ENCODE results near the gene COL18A1.

DNA sequence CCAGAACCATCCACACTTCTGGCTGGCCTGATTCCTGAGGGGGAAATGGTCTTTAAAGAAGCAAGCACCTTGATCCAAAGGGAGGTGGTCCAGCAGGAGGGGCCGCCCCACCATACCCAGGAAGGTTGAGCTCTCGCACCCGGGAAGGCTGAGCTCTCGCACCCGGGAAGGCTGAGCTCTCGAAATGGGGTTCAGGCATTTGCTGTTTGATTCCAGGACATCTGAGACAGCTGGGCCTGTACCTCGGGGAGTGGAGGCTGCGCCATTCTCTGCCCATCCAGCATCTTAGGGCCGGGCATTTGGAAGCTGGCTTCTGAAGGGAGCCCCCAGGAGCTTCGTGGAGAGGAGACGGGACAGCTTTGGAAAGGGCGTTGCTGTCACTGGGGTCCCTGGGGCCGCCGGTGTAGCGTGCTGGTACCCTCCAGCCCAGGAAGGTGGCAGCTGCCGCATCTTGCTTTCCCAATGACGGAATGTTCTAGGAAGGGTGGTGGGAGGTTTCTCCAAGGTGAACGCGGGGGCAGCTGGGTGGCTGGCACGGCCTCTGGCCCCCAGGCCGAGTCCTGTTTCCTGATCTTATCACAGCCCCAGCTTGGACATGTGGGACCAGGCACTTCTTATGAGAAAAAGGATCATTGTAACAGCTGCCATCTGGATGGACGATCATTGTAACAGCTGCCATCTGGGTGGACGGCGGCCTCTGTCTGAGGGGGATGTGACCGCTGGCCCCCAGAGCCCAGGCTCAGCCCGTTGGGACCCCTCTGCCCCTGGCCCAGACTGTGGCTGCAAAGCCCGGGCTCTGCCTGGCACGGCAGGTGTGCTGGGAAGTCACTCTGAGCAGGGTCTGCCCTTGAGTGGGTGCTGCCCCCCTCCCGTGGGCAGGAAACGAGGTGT lies 61.6 kb downstream of the COL18A1 start:
- TF ChIP-seq, protein P1, sequence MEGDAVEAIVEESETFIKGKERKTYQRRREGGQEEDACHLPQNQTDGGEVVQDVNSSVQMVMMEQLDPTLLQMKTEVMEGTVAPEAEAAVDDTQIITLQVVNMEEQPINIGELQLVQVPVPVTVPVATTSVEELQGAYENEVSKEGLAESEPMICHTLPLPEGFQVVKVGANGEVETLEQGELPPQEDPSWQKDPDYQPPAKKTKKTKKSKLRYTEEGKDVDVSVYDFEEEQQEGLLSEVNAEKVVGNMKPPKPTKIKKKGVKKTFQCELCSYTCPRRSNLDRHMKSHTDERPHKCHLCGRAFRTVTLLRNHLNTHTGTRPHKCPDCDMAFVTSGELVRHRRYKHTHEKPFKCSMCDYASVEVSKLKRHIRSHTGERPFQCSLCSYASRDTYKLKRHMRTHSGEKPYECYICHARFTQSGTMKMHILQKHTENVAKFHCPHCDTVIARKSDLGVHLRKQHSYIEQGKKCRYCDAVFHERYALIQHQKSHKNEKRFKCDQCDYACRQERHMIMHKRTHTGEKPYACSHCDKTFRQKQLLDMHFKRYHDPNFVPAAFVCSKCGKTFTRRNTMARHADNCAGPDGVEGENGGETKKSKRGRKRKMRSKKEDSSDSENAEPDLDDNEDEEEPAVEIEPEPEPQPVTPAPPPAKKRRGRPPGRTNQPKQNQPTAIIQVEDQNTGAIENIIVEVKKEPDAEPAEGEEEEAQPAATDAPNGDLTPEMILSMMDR (IDR thresholded peaks at IDR 0.05) = no peak
- no peak for TF ChIP-seq POLR2A (IDR thresholded peaks at IDR 0.05; ENCODE audit: low read depth)
